Liver (tissue), 9 donors: ENCODE results near the gene TIAM2. TPM values are rescaled to one million over a fixed set of nuclear protein-coding genes. Genes with fewer than 3 reads are reported as not detected.

Source experiments
- DNase-seq: peaks from one replicate; pipeline ENCODE4 v3.0.0-alpha.2; 2017; ENCODE audit warnings: low spot score
- H3K27ac ChIP-seq, 2 donors: one replicate each; pipeline ENCODE4 v1.7.0; 2013; ENCODE audit warnings: inconsistent platforms in 2 of 2, low read length in 2 of 2, control low read depth in 1 of 2, low read depth in 1 of 2, mild to moderate bottlenecking in 1 of 2
- H3K27me3 ChIP-seq, 4 donors: one replicate each; pipeline versions ENCODE4 v1.6.1 to v1.7.0; 2013; ENCODE audit warnings: low read length in 3 of 4, inconsistent platforms in 1 of 4, mild to moderate bottlenecking in 1 of 4, moderate library complexity in 1 of 4; ENCODE audit not compliant: control insufficient read depth in 4 of 4, insufficient read depth in 4 of 4
- H3K36me3 ChIP-seq, 4 donors: one replicate each; pipeline versions ENCODE4 v1.6.1 to v1.7.0; 2013; ENCODE audit warnings: low read length in 3 of 4, mild to moderate bottlenecking in 3 of 4, low read depth in 1 of 4, moderate library complexity in 1 of 4; ENCODE audit not compliant: control insufficient read depth in 4 of 4, insufficient read depth in 3 of 4
- H3K4me1 ChIP-seq, 4 donors: one replicate each; pipeline versions ENCODE4 v1.6.1 to v1.7.0; 2013; ENCODE audit warnings: low read length in 3 of 4, mild to moderate bottlenecking in 3 of 4, moderate library complexity in 1 of 4; ENCODE audit not compliant: control insufficient read depth in 4 of 4, insufficient read depth in 4 of 4
- H3K4me3 ChIP-seq, 3 donors: one replicate each; pipeline versions ENCODE4 v1.6.1 to v1.7.0; 2013; ENCODE audit warnings: low read length in 3 of 3, control low read depth in 1 of 3, low read depth in 1 of 3, mild to moderate bottlenecking in 1 of 3
- H3K9ac ChIP-seq, 2 donors: one replicate each; pipeline ENCODE4 v1.7.0; 2013; ENCODE audit warnings: low read length in 2 of 2, mild to moderate bottlenecking in 2 of 2, moderate library complexity in 2 of 2, control low read depth in 1 of 2, low read depth in 1 of 2
- H3K9me3 ChIP-seq, 4 donors: one replicate each; pipeline versions ENCODE4 v1.6.1 to v1.7.0; 2013; ENCODE audit warnings: low read length in 3 of 4; ENCODE audit not compliant: control insufficient read depth in 4 of 4
- EGR1 ChIP-seq, 2 donors: IDR thresholded peaks; 2 replicates each; pipeline ENCODE4 v1.6.1; 2016 to 2018; ENCODE audit warnings: antibody characterized with exemption in 2 of 2, low read depth in 2 of 2
- FOXA1 ChIP-seq: IDR thresholded peaks from 2 replicates; pipeline ENCODE4 v1.6.1; 2016; ENCODE audit warnings: antibody characterized with exemption
- FOXA2 ChIP-seq: IDR thresholded peaks from 2 replicates; pipeline ENCODE4 v1.6.1; 2016; ENCODE audit warnings: antibody characterized with exemption
- HNF4A ChIP-seq, 2 donors: conservative IDR thresholded peaks; 2 replicates each; pipeline ENCODE4 v1.6.1; 2016; ENCODE audit warnings: antibody characterized with exemption in 2 of 2, mild to moderate bottlenecking in 2 of 2
- HNF4G ChIP-seq: IDR thresholded peaks from 2 replicates; pipeline ENCODE4 v1.6.1; 2016; ENCODE audit warnings: antibody characterized with exemption
- JUND ChIP-seq, 2 donors: IDR thresholded peaks; 2 replicates each; pipeline ENCODE4 v1.6.1; 2016; ENCODE audit warnings: antibody characterized with exemption in 2 of 2
- NR2F2 ChIP-seq: IDR thresholded peaks from 2 replicates; pipeline ENCODE4 v1.6.1; 2016; ENCODE audit warnings: antibody characterized with exemption
- RAD21 ChIP-seq, 2 donors: IDR thresholded peaks; 2 replicates each; pipeline ENCODE4 v1.6.1; 2016; ENCODE audit warnings: antibody characterized with exemption in 2 of 2, mild to moderate bottlenecking in 2 of 2
- RXRA ChIP-seq, 2 donors: IDR thresholded peaks; 2 replicates each; pipeline ENCODE4 v1.6.1; 2017 to 2018; ENCODE audit warnings: antibody characterized with exemption in 2 of 2, mild to moderate bottlenecking in 1 of 2
- SP1 ChIP-seq: IDR thresholded peaks from 2 replicates; pipeline ENCODE4 v1.6.1; 2018; ENCODE audit warnings: antibody characterized with exemption, mild to moderate bottlenecking
- TAF1 ChIP-seq: conservative IDR thresholded peaks from 2 replicates; pipeline ENCODE4 v1.6.1; 2016; ENCODE audit warnings: antibody characterized with exemption, mild to moderate bottlenecking
- YY1 ChIP-seq: IDR thresholded peaks from 2 replicates; pipeline ENCODE4 v1.6.1; 2016; ENCODE audit warnings: antibody characterized with exemption, mild to moderate bottlenecking
- WGBS: extraction: QIAGEN DNeasy Blood & Tissue Kit; methylation state at CpG from one replicate; pipeline ENCODE4 v1.1.7; 2013; 5-methylcytosine and 5-hydroxymethylcytosine counted together
- polyA plus RNA-seq, 2 donors: library from polyadenylated mRNA; stranded (reverse) in 1 of 2; unstranded in 1 of 2; fragments of 200-250 nt in 1 of 2; fragments of >200 nt in 1 of 2; fragmentation: Nextera tagmentation in 1 of 2; extraction: Ambion mirVana in 1 of 2; gene quantifications; one replicate each; pipeline versions ENCODE4 v1.2.1 to v1.2.3, GENCODE V29; 2013 to 2015
- total RNA-seq, 2 donors: library from RNA; depleted of rRNA; stranded (reverse); fragments of >200 nt; gene quantifications; one replicate each; pipeline ENCODE4 v1.2.3, GENCODE V29; 2014
- TF ChIP-seq, protein P1 (sequence below): fragments of 150-350 bp; IDR thresholded peaks from 2 replicates; pipeline ENCODE4 v1.5.1; 2017; ENCODE audit warnings: improper control_type of control experiment, low read depth, low read length; ENCODE audit not compliant: missing input control
- TF ChIP-seq, protein P2 (sequence below): IDR thresholded peaks from 2 replicates; pipeline ENCODE4 v1.6.1; 2016; ENCODE audit warnings: antibody characterized with exemption, mild to moderate bottlenecking
- TF ChIP-seq, protein P3 (sequence below): IDR thresholded peaks from 2 replicates; pipeline ENCODE4 v1.6.1; 2016; ENCODE audit warnings: antibody characterized with exemption
- donor health status: healthy.
- donor health status: healthy.
- donor health status: healthy.
- donor health status: healthy.
- donor health status: healthy.

TIAM2 gene
- total and polyA plus RNA-seq, 4 donors: 0.62 to 3.7 (median 2.4) TPM

DNA sequence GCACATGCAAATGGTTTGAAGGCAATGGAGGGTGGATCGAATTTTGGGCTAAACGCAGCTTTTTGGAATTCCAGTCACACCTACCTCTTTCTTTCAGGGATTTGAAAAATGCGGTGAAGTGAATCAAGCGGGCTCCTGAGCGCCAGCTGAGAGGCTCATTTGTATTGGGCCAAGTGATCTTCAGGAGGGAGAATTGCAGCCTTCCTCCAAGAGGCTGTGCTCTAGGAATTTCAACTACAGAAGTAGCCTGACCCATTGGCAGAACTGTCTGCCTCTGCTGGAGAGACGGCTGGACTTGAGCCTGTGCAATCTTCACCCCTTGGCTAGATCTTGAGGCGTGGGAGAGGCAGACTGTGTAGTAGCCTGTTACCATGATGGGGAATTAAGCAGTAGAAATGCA is 5.7 kb upstream of the TIAM2 start:
- Histone ChIP-seq H3K4me1 (no peaks in the 10 kb centered on the region), H3K36me3 (no peaks in the 10 kb centered on the region), H3K4me3 (no peak overlapping the region), H3K27ac (no peak overlapping the region), H3K27me3 (peaks cover 0 to 3% (median 0%) of the 10 kb centered on the region in 4 donors), H3K9ac (no peak overlapping the region), H3K9me3 (no peaks in the 10 kb centered on the region)
- no peak for TF ChIP-seq YY1
- TF ChIP-seq RXRA (IDR thresholded peaks at IDR 0.05): no peak
- TF ChIP-seq, protein P1, sequence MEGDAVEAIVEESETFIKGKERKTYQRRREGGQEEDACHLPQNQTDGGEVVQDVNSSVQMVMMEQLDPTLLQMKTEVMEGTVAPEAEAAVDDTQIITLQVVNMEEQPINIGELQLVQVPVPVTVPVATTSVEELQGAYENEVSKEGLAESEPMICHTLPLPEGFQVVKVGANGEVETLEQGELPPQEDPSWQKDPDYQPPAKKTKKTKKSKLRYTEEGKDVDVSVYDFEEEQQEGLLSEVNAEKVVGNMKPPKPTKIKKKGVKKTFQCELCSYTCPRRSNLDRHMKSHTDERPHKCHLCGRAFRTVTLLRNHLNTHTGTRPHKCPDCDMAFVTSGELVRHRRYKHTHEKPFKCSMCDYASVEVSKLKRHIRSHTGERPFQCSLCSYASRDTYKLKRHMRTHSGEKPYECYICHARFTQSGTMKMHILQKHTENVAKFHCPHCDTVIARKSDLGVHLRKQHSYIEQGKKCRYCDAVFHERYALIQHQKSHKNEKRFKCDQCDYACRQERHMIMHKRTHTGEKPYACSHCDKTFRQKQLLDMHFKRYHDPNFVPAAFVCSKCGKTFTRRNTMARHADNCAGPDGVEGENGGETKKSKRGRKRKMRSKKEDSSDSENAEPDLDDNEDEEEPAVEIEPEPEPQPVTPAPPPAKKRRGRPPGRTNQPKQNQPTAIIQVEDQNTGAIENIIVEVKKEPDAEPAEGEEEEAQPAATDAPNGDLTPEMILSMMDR: no peak
- TF ChIP-seq HNF4A (conservative IDR thresholded peaks at IDR 0.05): no peak
- no peak for TF ChIP-seq HNF4G
- TF ChIP-seq EGR1 (IDR thresholded peaks at IDR 0.05; ENCODE audit: low read depth in 2 of 2): no peak
- TF ChIP-seq TAF1: no peak
- TF ChIP-seq RAD21 (IDR thresholded peaks at IDR 0.05): no peak
- no peak for TF ChIP-seq FOXA1
- TF ChIP-seq JUND (IDR thresholded peaks at IDR 0.05): no peak
- TF ChIP-seq, protein P2, sequence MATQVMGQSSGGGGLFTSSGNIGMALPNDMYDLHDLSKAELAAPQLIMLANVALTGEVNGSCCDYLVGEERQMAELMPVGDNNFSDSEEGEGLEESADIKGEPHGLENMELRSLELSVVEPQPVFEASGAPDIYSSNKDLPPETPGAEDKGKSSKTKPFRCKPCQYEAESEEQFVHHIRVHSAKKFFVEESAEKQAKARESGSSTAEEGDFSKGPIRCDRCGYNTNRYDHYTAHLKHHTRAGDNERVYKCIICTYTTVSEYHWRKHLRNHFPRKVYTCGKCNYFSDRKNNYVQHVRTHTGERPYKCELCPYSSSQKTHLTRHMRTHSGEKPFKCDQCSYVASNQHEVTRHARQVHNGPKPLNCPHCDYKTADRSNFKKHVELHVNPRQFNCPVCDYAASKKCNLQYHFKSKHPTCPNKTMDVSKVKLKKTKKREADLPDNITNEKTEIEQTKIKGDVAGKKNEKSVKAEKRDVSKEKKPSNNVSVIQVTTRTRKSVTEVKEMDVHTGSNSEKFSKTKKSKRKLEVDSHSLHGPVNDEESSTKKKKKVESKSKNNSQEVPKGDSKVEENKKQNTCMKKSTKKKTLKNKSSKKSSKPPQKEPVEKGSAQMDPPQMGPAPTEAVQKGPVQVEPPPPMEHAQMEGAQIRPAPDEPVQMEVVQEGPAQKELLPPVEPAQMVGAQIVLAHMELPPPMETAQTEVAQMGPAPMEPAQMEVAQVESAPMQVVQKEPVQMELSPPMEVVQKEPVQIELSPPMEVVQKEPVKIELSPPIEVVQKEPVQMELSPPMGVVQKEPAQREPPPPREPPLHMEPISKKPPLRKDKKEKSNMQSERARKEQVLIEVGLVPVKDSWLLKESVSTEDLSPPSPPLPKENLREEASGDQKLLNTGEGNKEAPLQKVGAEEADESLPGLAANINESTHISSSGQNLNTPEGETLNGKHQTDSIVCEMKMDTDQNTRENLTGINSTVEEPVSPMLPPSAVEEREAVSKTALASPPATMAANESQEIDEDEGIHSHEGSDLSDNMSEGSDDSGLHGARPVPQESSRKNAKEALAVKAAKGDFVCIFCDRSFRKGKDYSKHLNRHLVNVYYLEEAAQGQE: no peak
- 92% methylated on average over 7 of the region's 7 CpGs for WGBS
- DNase-seq: no peak

DNA sequence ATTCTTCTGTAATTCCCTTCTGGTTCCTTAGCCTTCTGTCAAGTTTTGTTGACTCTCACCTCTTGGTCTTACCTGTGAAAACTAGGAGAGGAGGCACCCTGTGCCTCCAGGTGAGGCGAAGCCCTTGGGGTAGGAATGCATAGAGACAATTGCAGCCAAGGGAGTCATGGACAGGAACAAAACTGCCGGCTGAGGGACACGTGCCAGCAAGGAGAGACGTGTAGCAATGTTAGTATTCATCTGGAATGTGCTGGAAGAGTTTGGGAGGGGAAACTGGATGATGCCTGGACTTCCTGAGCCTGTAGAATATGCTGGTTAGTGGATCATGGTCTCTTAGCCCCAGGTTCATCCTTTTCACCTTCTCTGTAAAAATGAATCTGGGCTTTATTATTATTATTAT is 3.9 kb upstream of the TIAM2 start:
- H3K4me1 ChIP-seq: peaks cover 3 to 10% (median 7%) of the 10 kb centered on the region in 4 donors
- H3K36me3 ChIP-seq: no peaks in the 10 kb centered on the region
- H3K9me3 ChIP-seq: no peaks in the 10 kb centered on the region
- DNase-seq: no peak
- no peak for TF ChIP-seq RAD21 (IDR thresholded peaks at IDR 0.05)
- TF ChIP-seq FOXA2: no peak
- TF ChIP-seq RXRA (IDR thresholded peaks at IDR 0.05): no peak
- TF ChIP-seq SP1: no peak
- TF ChIP-seq, protein P3, sequence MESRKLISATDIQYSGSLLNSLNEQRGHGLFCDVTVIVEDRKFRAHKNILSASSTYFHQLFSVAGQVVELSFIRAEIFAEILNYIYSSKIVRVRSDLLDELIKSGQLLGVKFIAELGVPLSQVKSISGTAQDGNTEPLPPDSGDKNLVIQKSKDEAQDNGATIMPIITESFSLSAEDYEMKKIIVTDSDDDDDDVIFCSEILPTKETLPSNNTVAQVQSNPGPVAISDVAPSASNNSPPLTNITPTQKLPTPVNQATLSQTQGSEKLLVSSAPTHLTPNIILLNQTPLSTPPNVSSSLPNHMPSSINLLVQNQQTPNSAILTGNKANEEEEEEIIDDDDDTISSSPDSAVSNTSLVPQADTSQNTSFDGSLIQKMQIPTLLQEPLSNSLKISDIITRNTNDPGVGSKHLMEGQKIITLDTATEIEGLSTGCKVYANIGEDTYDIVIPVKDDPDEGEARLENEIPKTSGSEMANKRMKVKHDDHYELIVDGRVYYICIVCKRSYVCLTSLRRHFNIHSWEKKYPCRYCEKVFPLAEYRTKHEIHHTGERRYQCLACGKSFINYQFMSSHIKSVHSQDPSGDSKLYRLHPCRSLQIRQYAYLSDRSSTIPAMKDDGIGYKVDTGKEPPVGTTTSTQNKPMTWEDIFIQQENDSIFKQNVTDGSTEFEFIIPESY: no peak
- TF ChIP-seq NR2F2: no peak
- TF ChIP-seq YY1: no peak
- H3K4me3 ChIP-seq: no peak overlapping the region
- no peak overlapping the region for H3K9ac ChIP-seq
- no peak overlapping the region for H3K27ac ChIP-seq
- 52% methylated on average over 4 of the region's 4 CpGs for whole genome bisulfite sequencing
- peaks cover 0 to 8% (median 3%) of the 10 kb centered on the region in 4 donors for H3K27me3 ChIP-seq
